Measurements from ENCODE around the gene PITHD1. TPM values are rescaled to one million over a fixed set of nuclear protein-coding genes. Genes with fewer than 3 reads are reported as not detected.
A peak's percentile ranks its signal among the peaks of the same experiment; 100 is the strongest.
"Not testable (repeated sequence)": the region's sequence is repeated elsewhere in the genome, so short reads cannot be mapped to it uniquely, and the experiment has no call there.

The PITHD1 gene
- total RNA-seq, 1 experiment from 2014 or later, result 42.3 TPM

DNA sequence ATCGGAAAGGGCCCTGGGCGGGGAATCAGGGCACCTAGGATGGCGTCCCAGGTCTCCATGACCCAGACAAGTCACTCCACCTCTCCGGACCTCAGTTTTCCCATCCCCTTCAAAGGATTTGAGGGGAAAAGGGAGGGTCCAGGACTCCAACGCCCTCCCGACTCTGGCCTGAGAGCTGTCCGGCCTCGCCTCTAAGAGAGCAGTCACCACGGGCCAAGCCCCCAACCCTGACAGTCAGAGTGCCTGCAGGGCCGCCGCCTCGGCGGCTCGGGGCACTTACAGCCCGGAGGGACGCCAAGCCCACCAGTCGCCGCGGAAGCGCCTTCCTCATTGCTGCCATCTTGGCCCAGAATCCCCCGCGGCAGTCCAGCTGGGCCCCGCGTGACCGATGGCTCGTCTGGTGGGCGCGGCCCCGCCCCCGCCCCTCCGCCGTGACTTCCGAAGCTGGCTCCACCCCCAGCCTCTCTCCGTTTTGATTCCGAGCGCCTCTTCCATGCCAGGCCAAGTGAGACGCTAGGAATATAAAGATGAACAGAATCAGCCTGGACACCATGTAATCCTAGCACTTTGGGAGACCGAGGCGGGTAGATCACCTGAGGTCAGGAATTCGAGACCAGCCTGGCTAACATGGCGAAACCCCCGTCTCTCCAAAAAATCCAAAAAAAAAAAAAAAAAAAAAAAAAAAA, 47.0 kb downstream of the PITHD1 start, which contains the start of gene HMGCL:
HMGCL (minus strand) TSS at position 354 of the 686 bp plus-strand sequence; CDS start at position 340, 14 bp downstream.
- peak; percentile 89 for DNase-seq (ENCODE audit: low read depth)

DNA sequence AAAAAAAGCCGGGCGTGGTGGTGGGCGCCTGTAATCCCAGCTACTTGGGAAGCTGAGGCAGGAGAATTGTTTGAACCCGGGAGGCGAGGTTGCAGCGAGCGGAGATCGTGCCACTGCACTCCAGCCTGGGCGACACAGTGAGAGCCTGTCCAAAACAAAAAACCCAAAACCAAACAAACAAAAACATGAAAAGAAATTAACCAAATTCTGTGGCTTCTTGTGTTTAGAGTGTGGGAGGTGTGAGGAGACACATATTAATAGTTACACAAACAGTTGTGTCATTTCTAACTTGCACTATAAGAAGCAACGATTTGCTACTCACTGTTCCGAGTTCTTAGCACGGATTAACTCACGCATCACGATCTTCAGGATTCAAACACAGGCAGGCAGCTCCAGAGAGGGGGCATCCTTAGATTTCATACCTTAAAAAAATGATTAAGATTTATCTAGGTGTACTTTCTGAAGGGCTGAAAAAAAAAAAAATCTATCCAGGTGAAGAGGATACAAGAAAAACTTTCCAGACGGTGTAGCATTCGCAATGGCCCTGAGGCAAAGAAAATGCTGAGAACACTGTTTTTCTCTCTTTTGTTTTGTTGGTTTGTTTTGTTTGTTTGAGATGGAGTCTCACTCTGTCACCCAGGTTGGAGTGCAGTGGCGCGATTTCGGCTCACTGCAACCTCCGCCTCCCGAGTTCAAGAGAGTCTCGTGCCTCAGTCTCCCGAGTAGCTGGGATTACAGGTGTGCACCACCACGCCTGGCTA, 47.7 kb downstream of the PITHD1 start:
- no peak for DNase-seq (ENCODE audit: low read depth)

DNA sequence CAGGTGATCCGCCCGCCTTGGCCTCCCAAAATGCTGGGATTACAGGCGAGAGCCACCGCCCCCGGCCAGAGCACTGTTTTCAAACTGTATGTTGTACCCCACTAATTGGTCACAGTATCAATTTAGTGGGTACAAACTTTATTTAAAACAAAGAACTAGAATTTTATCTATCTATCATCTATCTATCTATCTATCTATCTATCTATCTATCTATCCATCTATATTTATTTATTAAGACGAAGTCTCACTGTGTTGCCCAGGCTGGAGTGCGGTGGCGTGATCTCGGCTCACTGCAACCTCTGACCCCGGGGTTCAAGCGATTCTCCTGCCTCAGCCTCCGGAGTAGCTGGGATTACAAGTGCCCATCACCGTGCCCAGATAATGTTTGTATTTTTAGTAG, 48.4 kb downstream of the PITHD1 start:
- not testable (repeated sequence) for DNase-seq (ENCODE audit: low read depth)

DNA sequence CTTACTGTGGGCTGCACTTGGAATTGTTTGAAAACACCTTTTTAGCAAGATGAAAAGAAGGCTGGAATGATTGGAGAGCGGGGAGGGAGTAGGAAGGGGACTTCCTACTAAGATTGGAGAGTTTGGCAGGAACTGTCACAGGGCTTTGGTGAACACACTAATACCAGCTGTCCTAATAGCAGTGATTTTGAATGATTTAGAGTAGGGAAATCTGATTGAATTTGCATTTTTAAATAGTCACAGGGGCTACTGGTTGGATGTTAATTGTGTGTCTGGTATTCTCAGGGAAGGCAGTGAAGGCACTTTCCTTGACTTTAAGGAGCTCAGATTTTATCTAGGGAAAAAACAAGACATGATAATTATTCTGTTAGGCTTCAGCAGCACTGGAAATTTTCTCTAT, 49.5 kb downstream of the PITHD1 start:
- DNase-seq (ENCODE audit: low read depth), result no peak

DNA sequence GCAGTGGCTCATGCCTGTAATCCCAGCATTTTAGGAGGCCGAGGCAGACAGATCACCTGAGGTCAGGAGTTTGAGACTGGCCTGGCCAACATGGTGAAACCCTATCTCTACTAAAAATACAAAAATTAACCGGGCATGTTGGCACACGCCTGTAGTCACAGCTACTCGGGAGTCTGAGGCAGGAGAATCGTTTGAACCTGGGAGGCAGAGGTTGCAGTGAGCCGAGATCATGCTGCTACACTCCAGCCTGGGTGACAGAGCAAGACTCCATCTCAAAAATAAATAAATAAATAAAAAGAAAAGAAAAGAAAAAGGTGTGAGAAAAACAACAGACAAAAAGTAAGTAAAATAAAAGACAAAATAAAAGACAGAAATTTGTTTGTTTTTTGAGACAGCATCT, 55.9 kb downstream of the PITHD1 start:
- DNase-seq (ENCODE audit: low read depth), result not testable (repeated sequence)

DNA sequence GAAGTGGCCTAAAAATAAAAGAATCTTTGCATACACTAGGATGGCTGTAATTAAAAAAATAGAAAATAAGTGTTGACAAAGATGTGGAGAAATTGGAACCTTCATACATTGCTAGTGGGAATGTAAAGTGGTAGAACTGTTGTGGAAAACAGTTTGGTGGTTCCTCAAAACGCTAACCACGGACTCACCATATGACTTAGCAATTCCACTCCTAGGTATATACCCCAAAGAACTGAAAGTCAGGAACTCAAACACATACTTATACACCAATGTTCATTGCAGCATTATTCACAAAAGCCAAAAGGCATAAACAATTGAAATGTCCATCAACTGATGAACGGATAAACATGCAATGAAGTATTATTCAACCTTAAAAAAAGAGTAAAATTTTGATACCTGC, 57.8 kb downstream of the PITHD1 start:
- DNase-seq (ENCODE audit: low read depth), result no peak

Other genes starting within 250 kb of the PITHD1 start
- gene E2F2, start 247.2 kb upstream of the PITHD1 start, total RNA-seq (2014; rRNA removed; shearing (Covaris generic)), result 4.2 and 4.7 TPM in 2 replicates
- gene ID3, start 218.9 kb upstream of the PITHD1 start, total RNA-seq (2014; rRNA removed; shearing (Covaris generic)), result 83.1 and 90.8 TPM in 2 replicates
- gene RPL11, start 86.6 kb upstream of the PITHD1 start, total RNA-seq (2014; rRNA removed; shearing (Covaris generic)), result 1,145 and 1,398 TPM in 2 replicates
- gene ELOA, start 34.9 kb upstream of the PITHD1 start, total RNA-seq (2014; rRNA removed; shearing (Covaris generic)), result 48.9 and 57.0 TPM in 2 replicates
- gene LYPLA2, start 12.7 kb downstream of the PITHD1 start, total RNA-seq (2014; rRNA removed; shearing (Covaris generic)), result 62.6 and 74.3 TPM in 2 replicates
- gene GALE, start 22.3 kb downstream of the PITHD1 start, total RNA-seq (2014; rRNA removed; shearing (Covaris generic)), result 58.3 and 67.8 TPM in 2 replicates
- 40.7 and 45.7 TPM in 2 replicates for gene HMGCL, start 47.0 kb downstream of the PITHD1 start, total RNA-seq (2014; rRNA removed; shearing (Covaris generic))
- gene FUCA1, start 89.9 kb downstream of the PITHD1 start, total RNA-seq (2014; rRNA removed; shearing (Covaris generic)), result 38.8 and 40.9 TPM in 2 replicates
- gene CNR2, start 134.9 kb downstream of the PITHD1 start, total RNA-seq (2014; rRNA removed; shearing (Covaris generic)), result not detected in 2 replicates
- 111 and 115 TPM in 2 replicates for gene PNRC2, start 181.4 kb downstream of the PITHD1 start, total RNA-seq (2014; rRNA removed; shearing (Covaris generic))
- gene SRSF10, start 201.9 kb downstream of the PITHD1 start, total RNA-seq (2014; rRNA removed; shearing (Covaris generic)), result 99.5 and 107 TPM in 2 replicates